ENCODE measurements around the gene ADAMTS15. TPM values are rescaled to one million over a fixed set of nuclear protein-coding genes. Genes with fewer than 3 reads are reported as not detected.

Gene ADAMTS15
- total RNA-seq, 1 experiment from 2014 or later: 6.9 TPM

- Histone ChIP-seq H3K9me3 (replicated peaks) (no peaks in the 10 kb centered on the region), H3K36me3 (no peaks in the 10 kb centered on the region), H3K4me1 (0 out of 2 replicates have a peak, but pooled peaks cover 3% of the 10 kb centered on the region), H3K4me3 (no peak overlapping the region), H3K27me3 (no peaks in the 10 kb centered on the region), H3K27ac (no peak overlapping the region)
- DNase-seq: no peak
Observed at GRCh38 chr11:130511765-130512164, 63.3 kb downstream of the ADAMTS15 start.

- Histone ChIP-seq H3K4me3 (no peak overlapping the region), H3K27ac (no peak overlapping the region), H3K36me3 (no peaks in the 10 kb centered on the region), H3K27me3 (no peaks in the 10 kb centered on the region), H3K9me3 (replicated peaks) (no peaks in the 10 kb centered on the region), H3K4me1 (0 out of 2 replicates have a peak, but pooled peaks cover 3% of the 10 kb centered on the region)
- no peak for DNase-seq
Observed at GRCh38 chr11:130512662-130513061, 64.2 kb downstream of the ADAMTS15 start.

- Histone ChIP-seq H3K27me3 (no peaks in the 10 kb centered on the region), H3K36me3 (no peaks in the 10 kb centered on the region), H3K9me3 (replicated peaks) (no peaks in the 10 kb centered on the region), H3K27ac (no peak overlapping the region), H3K4me3 (no peak overlapping the region), H3K4me1 (0 out of 2 replicates have a peak, but pooled peaks cover 3% of the 10 kb centered on the region)
- no peak for DNase-seq
Observed at GRCh38 chr11:130513132-130513531, 64.7 kb downstream of the ADAMTS15 start.

GRCh38 chr11:130514316-130514715 lies 65.9 kb downstream of the ADAMTS15 start:
- H3K9me3 ChIP-seq (replicated peaks): no peaks in the 10 kb centered on the region
- H3K36me3 ChIP-seq: no peaks in the 10 kb centered on the region
- no peak overlapping the region for H3K4me3 ChIP-seq
- DNase-seq: no peak
- H3K27ac ChIP-seq: no peak overlapping the region
- 0 out of 2 replicates have a peak, but pooled peaks cover 3% of the 10 kb centered on the region for H3K4me1 ChIP-seq
- no peaks in the 10 kb centered on the region for H3K27me3 ChIP-seq

- Histone ChIP-seq H3K4me1 (0 out of 2 replicates have a peak, but pooled peaks cover 3% of the 10 kb centered on the region), H3K4me3 (no peak overlapping the region), H3K27me3 (no peaks in the 10 kb centered on the region), H3K9me3 (replicated peaks) (no peaks in the 10 kb centered on the region), H3K27ac (no peak overlapping the region), H3K36me3 (no peaks in the 10 kb centered on the region)
- no peak for DNase-seq
Observed at GRCh38 chr11:130514851-130515250, 66.4 kb downstream of the ADAMTS15 start.

GRCh38 chr11:130515829-130516553 lies 67.5 kb downstream of the ADAMTS15 start:
- DNase-seq: no peak
- H3K9me3 ChIP-seq (replicated peaks): no peaks in the 10 kb centered on the region
- no peak overlapping the region for H3K27ac ChIP-seq
- 0 out of 2 replicates have a peak, but pooled peaks cover 3% of the 10 kb centered on the region for H3K4me1 ChIP-seq
- no peaks in the 10 kb centered on the region for H3K27me3 ChIP-seq
- no peak overlapping the region for H3K4me3 ChIP-seq
- H3K36me3 ChIP-seq: no peaks in the 10 kb centered on the region

GRCh38 chr11:130516554-130517505 lies 68.4 kb downstream of the ADAMTS15 start:
- Histone ChIP-seq H3K9me3 (replicated peaks) (no peaks in the 10 kb centered on the region), H3K4me1 (peaks cover 5% of the 10 kb centered on the region; the same call in 1 of the 2 replicates), H3K27ac (no peak overlapping the region), H3K4me3 (no peak overlapping the region), H3K27me3 (no peaks in the 10 kb centered on the region), H3K36me3 (no peaks in the 10 kb centered on the region)
- DNase-seq: no peak

- Histone ChIP-seq H3K9me3 (replicated peaks) (no peaks in the 10 kb centered on the region), H3K27me3 (no peaks in the 10 kb centered on the region), H3K36me3 (no peaks in the 10 kb centered on the region), H3K27ac (no peak overlapping the region), H3K4me3 (no peak overlapping the region), H3K4me1 (peaks cover 12% of the 10 kb centered on the region)
- DNase-seq: no peak
Observed at GRCh38 chr11:130518164-130518680, 69.8 kb downstream of the ADAMTS15 start.

GRCh38 chr11:130519128-130519932 lies 70.9 kb downstream of the ADAMTS15 start:
- H3K27ac ChIP-seq: no peak overlapping the region
- no peak overlapping the region for H3K4me3 ChIP-seq
- H3K4me1 ChIP-seq: peaks cover 12% of the 10 kb centered on the region
- H3K36me3 ChIP-seq: no peaks in the 10 kb centered on the region
- no peaks in the 10 kb centered on the region for H3K27me3 ChIP-seq
- DNase-seq: no peak
- H3K9me3 ChIP-seq (replicated peaks): no peaks in the 10 kb centered on the region

- H3K4me3 ChIP-seq: no peak overlapping the region
- H3K27ac ChIP-seq: no peak overlapping the region
- H3K27me3 ChIP-seq: no peaks in the 10 kb centered on the region
- DNase-seq: no peak
- H3K9me3 ChIP-seq (replicated peaks): no peaks in the 10 kb centered on the region
- H3K4me1 ChIP-seq: peaks cover 12% of the 10 kb centered on the region
- H3K36me3 ChIP-seq: no peaks in the 10 kb centered on the region
Observed at GRCh38 chr11:130520271-130520671, 71.8 kb downstream of the ADAMTS15 start.

GRCh38 chr11:130522284-130522961 lies 74.0 kb downstream of the ADAMTS15 start:
- peak overlapping the region; percentile 68 for H3K27ac ChIP-seq
- H3K36me3 ChIP-seq: no peaks in the 10 kb centered on the region
- H3K4me3 ChIP-seq: no peak overlapping the region
- no peaks in the 10 kb centered on the region for H3K9me3 ChIP-seq (replicated peaks)
- peaks cover 21% of the 10 kb centered on the region for H3K4me1 ChIP-seq
- H3K27me3 ChIP-seq: no peaks in the 10 kb centered on the region
- DNase-seq: peak; percentile 80 to 82

GRCh38 chr11:130523166-130523565 lies 74.7 kb downstream of the ADAMTS15 start:
- no peak for DNase-seq
- H3K4me1 ChIP-seq: peaks cover 29% of the 10 kb centered on the region
- H3K27me3 ChIP-seq: no peaks in the 10 kb centered on the region
- peak overlapping the region; percentile 68; the same call in 1 of the 2 replicates for H3K27ac ChIP-seq
- no peaks in the 10 kb centered on the region for H3K36me3 ChIP-seq
- no peaks in the 10 kb centered on the region for H3K9me3 ChIP-seq (replicated peaks)
- no peak overlapping the region for H3K4me3 ChIP-seq

GRCh38 chr11:130523609-130524008 lies 75.2 kb downstream of the ADAMTS15 start:
- no peak for DNase-seq
- Histone ChIP-seq H3K27me3 (no peaks in the 10 kb centered on the region), H3K36me3 (no peaks in the 10 kb centered on the region), H3K27ac (no peak overlapping the region), H3K4me3 (no peak overlapping the region), H3K4me1 (peaks cover 33% of the 10 kb centered on the region), H3K9me3 (replicated peaks) (no peaks in the 10 kb centered on the region)

Data from SJCRH30 (cell line).